ENCODE data around the gene MYO5B. TPM values are rescaled to one million over a fixed set of nuclear protein-coding genes. Genes with fewer than 3 reads are reported as not detected.
"Not testable (repeated sequence)": the region's sequence is repeated elsewhere in the genome, so short reads cannot be mapped to it uniquely, and the experiment has no call there.

Gene MYO5B
- total RNA-seq, 4 donors from 2014 or later: 0.05 to 0.60 (median 0.35) TPM

GRCh38 chr18:49798001-49798400 lies 396.9 kb downstream of the MYO5B start:
- intact Hi-C loops (cut with DNase I; ENCODE audit: low total_unique reads) (no loop called here), in situ Hi-C loops (cut with MboI; ENCODE audit: low sequenced_read_pairs in 4 of 4) (no loop called here)
- no peaks in the 10 kb centered on the region for H3K27me3 ChIP-seq
- H3K4me1 ChIP-seq: peaks cover 3 to 4% of the 10 kb centered on the region in 2 donors
- no peaks in the 10 kb centered on the region for H3K9me3 ChIP-seq
- no peak for TF ChIP-seq CTCF (IDR thresholded peaks at IDR 0.05 in 4 of 5, conservative IDR thresholded peaks at IDR 0.05 in 1 of 5)
- no peak for TF ChIP-seq POLR2A (IDR thresholded peaks at IDR 0.05)
- no peak overlapping the region for H3K27ac ChIP-seq
- DNase-seq: no peak
- ATAC-seq: no peak
- no peak overlapping the region for H3K4me3 ChIP-seq
- H3K36me3 ChIP-seq: peaks cover 0 to 55% of the 10 kb centered on the region in 2 donors

- Histone ChIP-seq H3K27me3 (no peaks in the 10 kb centered on the region), H3K27ac (no peak overlapping the region), H3K4me1 (no peaks in the 10 kb centered on the region), H3K36me3 (peaks cover 0 to 64% of the 10 kb centered on the region in 2 donors), H3K9me3 (no peaks in the 10 kb centered on the region), H3K4me3 (no peak overlapping the region)
- intact Hi-C loops (cut with DNase I; ENCODE audit: low total_unique reads): no loop called here
- DNase-seq (no peak), ATAC-seq (no peak)
- TF ChIP-seq CTCF (IDR thresholded peaks at IDR 0.05 in 4 of 5, conservative IDR thresholded peaks at IDR 0.05 in 1 of 5): no peak
- no peak for TF ChIP-seq POLR2A (IDR thresholded peaks at IDR 0.05)
- in situ Hi-C loops (cut with MboI; ENCODE audit: low sequenced_read_pairs in 4 of 4): no loop called here
Observed at GRCh38 chr18:49795612-49796552, 399.1 kb downstream of the MYO5B start.

GRCh38 chr18:49794743-49795142 lies 400.2 kb downstream of the MYO5B start:
- intact Hi-C loops (cut with DNase I; ENCODE audit: low total_unique reads): no loop called here

GRCh38 chr18:49789560-49790134 lies 405.3 kb downstream of the MYO5B start:
- H3K4me3 ChIP-seq; H3K4me1 ChIP-seq; H3K9me3 ChIP-seq; H3K27ac ChIP-seq; in situ Hi-C loops (cut with MboI; ENCODE audit: low sequenced_read_pairs in 4 of 4); intact Hi-C loops (cut with DNase I; ENCODE audit: low total_unique reads); ATAC-seq; H3K27me3 ChIP-seq; DNase-seq: not testable (repeated sequence)
- peaks cover 0 to 70% of the 10 kb centered on the region in 2 donors for H3K36me3 ChIP-seq

More at GRCh38 chr18:49794743-49795142, 400.2 kb downstream of the MYO5B start:
- no peak for ATAC-seq
- no peak overlapping the region for H3K4me3 ChIP-seq
- H3K27me3 ChIP-seq: no peaks in the 10 kb centered on the region
- no peak overlapping the region for H3K27ac ChIP-seq
- no peak for DNase-seq
- H3K4me1 ChIP-seq: no peaks in the 10 kb centered on the region
- TF ChIP-seq POLR2A (IDR thresholded peaks at IDR 0.05) (no peak), CTCF (IDR thresholded peaks at IDR 0.05 in 4 of 5, conservative IDR thresholded peaks at IDR 0.05 in 1 of 5) (no peak)
- in situ Hi-C loops (cut with MboI; ENCODE audit: low sequenced_read_pairs in 4 of 4): no loop called here
- no peaks in the 10 kb centered on the region for H3K9me3 ChIP-seq
- H3K36me3 ChIP-seq: peaks cover 0 to 74% of the 10 kb centered on the region in 2 donors

GRCh38 chr18:49788327-49788898 lies 406.5 kb downstream of the MYO5B start:
- no peak for ATAC-seq

More at GRCh38 chr18:49788327-49788898, 406.5 kb downstream of the MYO5B start:
- Histone ChIP-seq H3K36me3 (peaks cover 0 to 58% of the 10 kb centered on the region in 2 donors), H3K27me3 (no peaks in the 10 kb centered on the region), H3K27ac (no peak overlapping the region), H3K9me3 (no peaks in the 10 kb centered on the region), H3K4me3 (no peak overlapping the region), H3K4me1 (peaks cover 3 to 11% of the 10 kb centered on the region in 2 donors)
- DNase-seq: no peak
- in situ Hi-C loops (cut with MboI; ENCODE audit: low sequenced_read_pairs in 4 of 4) (no loop called here), intact Hi-C loops (cut with DNase I; ENCODE audit: low total_unique reads) (no loop called here)
- TF ChIP-seq CTCF (IDR thresholded peaks at IDR 0.05 in 4 of 5, conservative IDR thresholded peaks at IDR 0.05 in 1 of 5) (no peak), POLR2A (IDR thresholded peaks at IDR 0.05) (no peak)
